Trophoblast cell (in vitro differentiated cells and primary cell): Measurements from ENCODE around the gene RD3L.

ENCODE experiments used
- DNase-seq, 2 donors: peaks; one replicate each; pipeline ENCODE4 v3.0.0-alpha.2; 2016
- H2AFZ ChIP-seq: 2 replicates; pipeline ENCODE4 v1.6.1; 2013; ENCODE audit warnings: low read length, moderate library complexity, mild to moderate bottlenecking; ENCODE audit not compliant: insufficient read depth, poor library complexity
- H2AK5ac ChIP-seq: 2 replicates; pipeline ENCODE4 v1.6.1; 2013; ENCODE audit warnings: mild to moderate bottlenecking, low read length
- H2BK120ac ChIP-seq: 2 replicates; pipeline ENCODE4 v1.6.1; 2013; ENCODE audit warnings: low read length, mild to moderate bottlenecking, moderate library complexity; ENCODE audit not compliant: insufficient read depth, poor library complexity
- H2BK12ac ChIP-seq: 2 replicates; pipeline ENCODE4 v1.6.1; 2013; ENCODE audit warnings: mild to moderate bottlenecking, low read length, moderate library complexity
- H2BK5ac ChIP-seq: 2 replicates; pipeline ENCODE4 v1.6.1; 2013; ENCODE audit warnings: low read length, low read depth, moderate library complexity, mild to moderate bottlenecking; ENCODE audit not compliant: poor library complexity
- H3K14ac ChIP-seq: 2 replicates; pipeline ENCODE4 v1.6.1; 2013; ENCODE audit warnings: mild to moderate bottlenecking, low read length
- H3K18ac ChIP-seq: 2 replicates; pipeline ENCODE4 v1.6.1; 2013; ENCODE audit warnings: mild to moderate bottlenecking, low read length
- H3K23ac ChIP-seq: 2 replicates; pipeline ENCODE4 v1.6.1; 2013; ENCODE audit warnings: low read length
- H3K27ac ChIP-seq: 2 replicates; pipeline ENCODE4 v1.5.1; 2013; ENCODE audit warnings: low read depth, mild to moderate bottlenecking, inconsistent platforms, low read length, moderate library complexity
- H3K27me3 ChIP-seq: 2 replicates; pipeline ENCODE4 v1.6.1; 2013; ENCODE audit warnings: inconsistent platforms, mild to moderate bottlenecking, low read length, moderate library complexity; ENCODE audit not compliant: insufficient read depth
- H3K36me3 ChIP-seq, 2 experiments: 1 replicate in 1 of 2; 2 replicates in 1 of 2; pipeline ENCODE4 v1.6.1; 2013; ENCODE audit warnings: low read length in 2 of 2, mild to moderate bottlenecking in 2 of 2, moderate library complexity in 1 of 2; ENCODE audit not compliant: insufficient read depth in 2 of 2, control insufficient read depth in 1 of 2
- H3K4ac ChIP-seq: 2 replicates; pipeline ENCODE4 v1.6.1; 2013; ENCODE audit warnings: low read depth, mild to moderate bottlenecking, low read length, moderate library complexity
- H3K4me1 ChIP-seq, 2 experiments: 1 replicate in 1 of 2; 2 replicates in 1 of 2; pipeline ENCODE4 v1.6.1; 2013; ENCODE audit warnings: low read length in 2 of 2, mild to moderate bottlenecking in 2 of 2, moderate library complexity in 1 of 2; ENCODE audit not compliant: insufficient read depth in 2 of 2, control insufficient read depth in 1 of 2
- H3K4me2 ChIP-seq: 2 replicates; pipeline ENCODE4 v1.6.1; 2013; ENCODE audit warnings: inconsistent platforms, mild to moderate bottlenecking, low read length, moderate library complexity
- H3K4me3 ChIP-seq: 2 replicates; pipeline ENCODE4 v1.5.1; 2013; ENCODE audit warnings: mild to moderate bottlenecking, low read depth, low read length, inconsistent platforms
- H3K79me1 ChIP-seq: one replicate; pipeline ENCODE4 v1.6.1; 2013; ENCODE audit warnings: low read length
- H3K79me2 ChIP-seq: 2 replicates; pipeline ENCODE4 v1.6.1; 2013; ENCODE audit warnings: low read length, mild to moderate bottlenecking; ENCODE audit not compliant: control insufficient read depth, insufficient read depth, poor library complexity
- H3K9ac ChIP-seq: 2 replicates; pipeline ENCODE4 v1.6.1; 2013; ENCODE audit warnings: mild to moderate bottlenecking, low read length
- H3K9me3 ChIP-seq: 2 replicates; pipeline ENCODE4 v1.6.1; 2013; ENCODE audit warnings: low read depth, mild to moderate bottlenecking, control low read depth, inconsistent platforms, low read length; ENCODE audit not compliant: insufficient read depth
- H4K12ac ChIP-seq: 2 replicates; pipeline ENCODE4 v1.6.1; 2013; ENCODE audit warnings: low read depth, mild to moderate bottlenecking, low read length, moderate library complexity
- H4K8ac ChIP-seq: 2 replicates; pipeline ENCODE4 v1.6.1; 2013; ENCODE audit warnings: low read depth, mild to moderate bottlenecking, low read length, moderate library complexity
- H4K91ac ChIP-seq: one replicate; pipeline ENCODE4 v1.6.1; 2013; ENCODE audit warnings: low read depth, mild to moderate bottlenecking, low read length, moderate library complexity
- WGBS: extraction: QIAGEN DNeasy Blood & Tissue Kit; methylation state at CpG from one replicate; pipeline ENCODE4 v1.1.7; 2013; ENCODE audit warnings: missing lambda C conversion rate; ENCODE audit not compliant: insufficient read length, insufficient coverage; ENCODE audit errors: extremely low coverage; 5-methylcytosine and 5-hydroxymethylcytosine counted together

The RD3L gene

DNA sequence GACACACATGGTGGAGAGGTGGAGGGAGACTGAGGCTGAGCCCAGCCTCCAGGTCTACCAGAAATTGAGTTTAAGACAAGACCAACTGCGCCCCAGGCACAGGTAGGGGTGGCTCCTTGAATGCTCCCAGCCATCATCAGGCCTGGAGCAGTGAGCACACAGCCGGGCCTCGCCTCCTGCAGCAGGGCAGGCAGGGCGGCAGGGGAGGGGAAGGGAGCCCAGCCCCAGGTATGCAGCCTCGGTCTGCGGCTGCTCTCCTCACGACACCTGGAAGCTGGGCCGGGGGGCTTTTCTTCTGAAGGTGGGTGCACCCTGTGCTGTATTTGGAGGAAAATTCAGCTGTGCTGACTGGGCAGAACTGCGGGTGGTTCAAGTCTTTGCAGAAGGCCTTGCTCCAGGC, 43.6 kb downstream of the RD3L start:
- Histone ChIP-seq H3K14ac (no peak overlapping the region), H3K9ac (no peak overlapping the region), H3K79me2 (no peaks in the 10 kb centered on the region), H3K27ac (no peak overlapping the region), H2BK12ac (no peak overlapping the region), H4K8ac (no peak overlapping the region), H3K79me1 (no peaks in the 10 kb centered on the region), H3K4ac (no peak overlapping the region), H3K18ac (no peak overlapping the region), H2AK5ac (no peak overlapping the region), H4K12ac (no peak overlapping the region), H3K23ac (no peak overlapping the region), H2BK120ac (no peak overlapping the region), H3K36me3 (no peaks in the 10 kb centered on the region), H3K4me3 (no peak overlapping the region), H4K91ac (no peak overlapping the region), H2AFZ (no peak overlapping the region), H3K4me2 (no peak overlapping the region), H3K27me3 (no peaks in the 10 kb centered on the region), H2BK5ac (no peak overlapping the region), H3K4me1 (no peaks in the 10 kb centered on the region), H3K9me3 (peaks cover 11% of the 10 kb centered on the region)
- WGBS, result no CpG with 5 or more reads among the region's 9 CpGs
- no peak for DNase-seq

DNA sequence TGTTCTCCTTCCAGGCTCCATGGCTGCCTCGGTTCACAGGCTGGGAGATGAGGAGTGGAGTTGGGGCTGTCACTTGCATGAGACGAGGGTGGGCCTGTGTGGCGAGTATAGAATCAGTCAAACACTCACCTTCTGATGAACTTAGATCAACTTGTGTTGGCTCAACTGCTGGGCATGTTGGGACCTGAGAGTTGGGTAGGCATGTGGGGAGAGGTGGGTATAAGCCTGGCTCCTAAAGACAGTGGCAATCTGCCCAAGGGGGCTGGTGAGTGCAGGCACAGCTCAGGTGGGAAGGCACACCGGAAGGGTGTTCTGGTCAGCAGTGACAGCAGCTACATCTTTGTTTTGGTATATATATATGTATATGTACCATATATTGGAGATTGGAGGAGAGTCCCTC, 44.1 kb downstream of the RD3L start:
- no peaks in the 10 kb centered on the region for H3K79me2 ChIP-seq
- H4K8ac ChIP-seq, result no peak overlapping the region
- H4K91ac ChIP-seq, result no peak overlapping the region
- no peaks in the 10 kb centered on the region for H3K36me3 ChIP-seq
- no peak overlapping the region for H2AFZ ChIP-seq
- DNase-seq, result no peak
- H3K9me3 ChIP-seq, result peaks cover 11% of the 10 kb centered on the region
- no peak overlapping the region for H4K12ac ChIP-seq
- H3K27ac ChIP-seq, result no peak overlapping the region
- no peak overlapping the region for H2BK120ac ChIP-seq
- H3K4me2 ChIP-seq, result no peak overlapping the region
- no peak overlapping the region for H2BK12ac ChIP-seq
- no peak overlapping the region for H3K9ac ChIP-seq
- H2BK5ac ChIP-seq, result no peak overlapping the region
- H3K23ac ChIP-seq, result no peak overlapping the region
- H3K14ac ChIP-seq, result no peak overlapping the region
- no peak overlapping the region for H2AK5ac ChIP-seq
- H3K4me3 ChIP-seq, result no peak overlapping the region
- no peaks in the 10 kb centered on the region for H3K79me1 ChIP-seq
- no CpG with 5 or more reads among the region's 4 CpGs for WGBS
- H3K4me1 ChIP-seq, result no peaks in the 10 kb centered on the region
- no peaks in the 10 kb centered on the region for H3K27me3 ChIP-seq
- H3K18ac ChIP-seq, result no peak overlapping the region
- H3K4ac ChIP-seq, result no peak overlapping the region

DNA sequence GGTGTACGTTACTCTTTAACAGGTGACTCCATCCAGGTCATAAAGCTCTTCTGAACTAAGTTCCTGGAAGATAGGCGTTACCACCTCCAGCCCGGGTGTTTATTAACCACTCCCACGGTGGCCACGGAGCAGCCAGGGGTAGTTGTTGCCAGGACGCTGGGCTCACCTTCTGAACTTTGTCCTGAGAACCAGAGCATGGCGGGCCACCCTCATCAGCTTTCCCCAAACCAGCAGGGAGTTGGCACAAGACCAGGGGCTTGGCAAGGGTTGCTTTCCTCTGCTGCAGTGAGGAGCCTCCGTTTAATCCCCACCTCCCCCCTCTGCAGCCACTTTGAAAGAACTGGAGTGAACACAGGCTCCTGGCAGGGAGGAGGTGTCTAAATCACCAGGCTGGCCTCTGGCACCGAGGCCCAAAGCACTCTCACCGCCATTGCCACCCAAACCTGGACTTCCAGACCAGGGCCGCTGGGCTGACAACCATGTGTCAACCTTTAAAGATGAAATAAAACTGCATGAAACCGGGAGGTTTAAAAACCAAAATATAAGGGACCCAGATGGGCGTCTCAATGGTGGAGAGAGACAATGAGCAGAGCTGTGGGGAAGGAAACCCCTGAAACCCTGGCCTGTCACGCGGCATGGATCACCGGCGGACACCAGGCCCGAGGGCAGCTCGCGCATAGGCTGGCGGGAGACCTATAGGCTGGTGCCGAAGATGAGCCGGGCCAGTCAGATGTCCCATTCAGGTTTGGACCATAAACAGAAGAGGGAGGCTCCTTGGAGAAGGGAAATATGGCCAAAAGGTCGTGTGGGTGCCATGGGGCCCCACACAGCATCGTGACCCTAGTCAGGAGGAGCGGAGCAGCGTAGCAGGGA, 45.0 kb downstream of the RD3L start:
- H3K36me3 ChIP-seq, result no peaks in the 10 kb centered on the region
- no peaks in the 10 kb centered on the region for H3K79me2 ChIP-seq
- no peak overlapping the region for H3K4me3 ChIP-seq
- H2AK5ac ChIP-seq, result no peak overlapping the region
- H2AFZ ChIP-seq, result no peak overlapping the region
- no peak overlapping the region for H3K4me2 ChIP-seq
- no peak overlapping the region for H2BK12ac ChIP-seq
- no peak overlapping the region for H2BK5ac ChIP-seq
- H4K12ac ChIP-seq, result no peak overlapping the region
- no peak overlapping the region for H4K8ac ChIP-seq
- WGBS, result no CpG with 5 or more reads among the region's 27 CpGs
- H3K4me1 ChIP-seq, result no peaks in the 10 kb centered on the region
- H3K27me3 ChIP-seq, result no peaks in the 10 kb centered on the region
- no peak overlapping the region for H3K18ac ChIP-seq
- H3K14ac ChIP-seq, result no peak overlapping the region
- H3K9ac ChIP-seq, result no peak overlapping the region
- no peak overlapping the region for H3K27ac ChIP-seq
- no peak overlapping the region for H2BK120ac ChIP-seq
- H3K23ac ChIP-seq, result no peak overlapping the region
- H3K9me3 ChIP-seq, result peaks cover 11% of the 10 kb centered on the region
- no peak overlapping the region for H3K4ac ChIP-seq
- H3K79me1 ChIP-seq, result no peaks in the 10 kb centered on the region
- H4K91ac ChIP-seq, result no peak overlapping the region
- DNase-seq, result no peak

DNA sequence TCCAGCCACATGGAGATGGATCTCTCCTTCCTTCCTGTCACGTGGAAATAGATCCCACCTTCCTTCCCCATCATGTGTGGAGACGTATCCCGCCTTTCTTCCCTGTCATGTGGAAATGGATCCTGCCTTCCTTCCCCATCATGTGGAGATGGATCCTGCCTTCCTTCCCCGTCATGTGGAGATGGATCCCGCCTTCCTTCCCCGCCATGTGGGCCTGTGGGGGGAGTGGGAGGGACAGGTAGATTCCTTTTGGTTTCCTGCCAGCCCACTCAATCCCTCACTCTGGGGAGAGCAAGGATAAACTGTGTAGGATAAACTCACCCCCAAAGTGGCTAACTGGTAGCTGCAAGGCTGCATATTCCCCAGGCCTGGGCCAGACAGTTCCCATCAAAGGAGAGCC, 45.8 kb downstream of the RD3L start:
- Histone ChIP-seq H3K14ac (no peak overlapping the region), H2AK5ac (no peak overlapping the region), H3K9ac (no peak overlapping the region), H4K8ac (no peak overlapping the region), H4K12ac (no peak overlapping the region), H3K27me3 (no peaks in the 10 kb centered on the region), H3K79me2 (no peaks in the 10 kb centered on the region), H3K18ac (no peak overlapping the region), H3K79me1 (no peaks in the 10 kb centered on the region), H2BK5ac (no peak overlapping the region), H2BK120ac (no peak overlapping the region), H3K36me3 (no peaks in the 10 kb centered on the region), H3K4me3 (no peak overlapping the region), H2AFZ (no peak overlapping the region), H3K27ac (no peak overlapping the region), H3K9me3 (peaks cover 11% of the 10 kb centered on the region), H3K4ac (no peak overlapping the region), H3K4me1 (no peaks in the 10 kb centered on the region), H3K4me2 (no peak overlapping the region), H3K23ac (no peak overlapping the region), H2BK12ac (no peak overlapping the region), H4K91ac (no peak overlapping the region)
- WGBS, result no CpG with 5 or more reads among the region's 6 CpGs
- no peak for DNase-seq
